ENCODE data around the gene MBD5.

MBD5 gene

GRCh38 chr2:148103946-148104345, 83.1 kb downstream of the MBD5 start:
- TF ChIP-seq CTCF (IDR thresholded peaks at IDR 0.05; ENCODE audit: low read depth, low read length) (no peak), EZH2phosphoT487 (IDR thresholded peaks at IDR 0.05; ENCODE audit: low read depth) (no peak)

GRCh38 chr2:148106331-148106730, 85.4 kb downstream of the MBD5 start:
- no peak for TF ChIP-seq CTCF (IDR thresholded peaks at IDR 0.05; ENCODE audit: low read depth, low read length)
- no peak for TF ChIP-seq EZH2phosphoT487 (IDR thresholded peaks at IDR 0.05; ENCODE audit: low read depth)
- H3K27ac ChIP-seq (ENCODE audit: low read length), result no peak overlapping the region
- no peaks in the 10 kb centered on the region for H3K9me3 ChIP-seq (ENCODE audit: insufficient read depth, low read length)
- no peaks in the 10 kb centered on the region for H4K20me1 ChIP-seq (ENCODE audit: insufficient read depth, low read length)
- no peaks in the 10 kb centered on the region for H3K79me2 ChIP-seq (ENCODE audit: low read length)
- no peak overlapping the region for H3K4me2 ChIP-seq (ENCODE audit: low read length)
- H3K4me3 ChIP-seq (ENCODE audit: low read length), result no peak overlapping the region
- H3K36me3 ChIP-seq (replicated peaks; ENCODE audit: low read depth, low read length), result no peaks in the 10 kb centered on the region
- H3K4me1 ChIP-seq (ENCODE audit: low read length), result no peaks in the 10 kb centered on the region
- H2AFZ ChIP-seq (ENCODE audit: low read depth, low read length), result no peak overlapping the region
- no peak overlapping the region for H3K9ac ChIP-seq (ENCODE audit: low read length)
- H3K27me3 ChIP-seq (ENCODE audit: low read depth, low read length), result no peaks in the 10 kb centered on the region

More at GRCh38 chr2:148103946-148104345, 83.1 kb downstream of the MBD5 start:
- no peak overlapping the region for H3K4me3 ChIP-seq (ENCODE audit: low read length)
- no peaks in the 10 kb centered on the region for H3K79me2 ChIP-seq (ENCODE audit: low read length)
- no peak overlapping the region for H2AFZ ChIP-seq (ENCODE audit: low read depth, low read length)
- H3K4me2 ChIP-seq (ENCODE audit: low read length), result no peak overlapping the region
- H3K9me3 ChIP-seq (ENCODE audit: insufficient read depth, low read length), result no peaks in the 10 kb centered on the region
- no peaks in the 10 kb centered on the region for H3K4me1 ChIP-seq (ENCODE audit: low read length)
- H4K20me1 ChIP-seq (ENCODE audit: insufficient read depth, low read length), result no peaks in the 10 kb centered on the region
- H3K9ac ChIP-seq (ENCODE audit: low read length), result no peak overlapping the region
- H3K27ac ChIP-seq (ENCODE audit: low read length), result no peak overlapping the region
- H3K36me3 ChIP-seq (replicated peaks; ENCODE audit: low read depth, low read length), result no peaks in the 10 kb centered on the region
- H3K27me3 ChIP-seq (ENCODE audit: low read depth, low read length), result no peaks in the 10 kb centered on the region

- Histone ChIP-seq H3K9me3 (ENCODE audit: insufficient read depth, low read length) (no peaks in the 10 kb centered on the region), H3K36me3 (replicated peaks; ENCODE audit: low read depth, low read length) (no peaks in the 10 kb centered on the region), H3K79me2 (ENCODE audit: low read length) (no peaks in the 10 kb centered on the region), H2AFZ (ENCODE audit: low read depth, low read length) (no peak overlapping the region), H3K4me2 (ENCODE audit: low read length) (no peak overlapping the region), H3K27me3 (ENCODE audit: low read depth, low read length) (no peaks in the 10 kb centered on the region), H3K4me3 (ENCODE audit: low read length) (no peak overlapping the region), H3K9ac (ENCODE audit: low read length) (no peak overlapping the region), H3K4me1 (ENCODE audit: low read length) (no peaks in the 10 kb centered on the region), H4K20me1 (ENCODE audit: insufficient read depth, low read length) (no peaks in the 10 kb centered on the region), H3K27ac (ENCODE audit: low read length) (no peak overlapping the region)
- TF ChIP-seq CTCF (IDR thresholded peaks at IDR 0.05; ENCODE audit: low read depth, low read length) (no peak), EZH2phosphoT487 (IDR thresholded peaks at IDR 0.05; ENCODE audit: low read depth) (no peak)
These were observed 87.5 kb downstream of the MBD5 start for GRCh38 chr2:148108385-148108784.

GRCh38 chr2:148110184-148110583, 89.3 kb downstream of the MBD5 start:
- no peaks in the 10 kb centered on the region for H3K36me3 ChIP-seq (replicated peaks; ENCODE audit: low read depth, low read length)
- no peaks in the 10 kb centered on the region for H4K20me1 ChIP-seq (ENCODE audit: insufficient read depth, low read length)
- no peak overlapping the region for H3K4me3 ChIP-seq (ENCODE audit: low read length)
- no peaks in the 10 kb centered on the region for H3K27me3 ChIP-seq (ENCODE audit: low read depth, low read length)
- no peaks in the 10 kb centered on the region for H3K4me1 ChIP-seq (ENCODE audit: low read length)
- no peak overlapping the region for H3K27ac ChIP-seq (ENCODE audit: low read length)
- H3K9ac ChIP-seq (ENCODE audit: low read length), result no peak overlapping the region
- no peak overlapping the region for H3K4me2 ChIP-seq (ENCODE audit: low read length)
- TF ChIP-seq EZH2phosphoT487 (IDR thresholded peaks at IDR 0.05; ENCODE audit: low read depth), result no peak
- TF ChIP-seq CTCF (IDR thresholded peaks at IDR 0.05; ENCODE audit: low read depth, low read length), result no peak
- H2AFZ ChIP-seq (ENCODE audit: low read depth, low read length), result no peak overlapping the region
- no peaks in the 10 kb centered on the region for H3K79me2 ChIP-seq (ENCODE audit: low read length)
- no peaks in the 10 kb centered on the region for H3K9me3 ChIP-seq (ENCODE audit: insufficient read depth, low read length)

Measured in OCI-LY3 (cell line).